HepG2 (cell line): Measurements from ENCODE around the gene RASD1. TPM values are rescaled to one million over a fixed set of nuclear protein-coding genes. Genes with fewer than 3 reads are reported as not detected.
A peak's percentile ranks its signal among the peaks of the same experiment; 100 is the strongest.

Experiments used
- MAFG ChIP-seq: sonication (generic); formaldehyde crosslinking; IDR thresholded peaks from 2 replicates; pipeline ENCODE4 v1.5.1; 2020; ENCODE audit warnings: mild to moderate bottlenecking, missing genetic modification reagents
- MXI1 ChIP-seq: IDR thresholded peaks from 3 replicates; pipeline ENCODE4 v1.6.1; 2012; ENCODE audit warnings: low read depth, low read length, inconsistent platforms, borderline replicate concordance
- NR2F2 ChIP-seq: IDR thresholded peaks from 2 replicates; pipeline ENCODE4 v1.6.1; 2012; ENCODE audit warnings: low read depth, inconsistent platforms, borderline replicate concordance
- PHF8 ChIP-seq: sonication (generic); formaldehyde crosslinking; IDR thresholded peaks from 2 replicates; pipeline ENCODE4 v1.5.0; 2020; ENCODE audit warnings: missing genetic modification reagents
- TBL1XR1 ChIP-seq: fragments of 150-350 bp; IDR thresholded peaks from 2 replicates; pipeline ENCODE4 v1.6.1; 2014; ENCODE audit warnings: borderline replicate concordance, low read length; ENCODE audit not compliant: partially characterized antibody
- TCF12 ChIP-seq, 2 experiments: fragments of 450-650 bp in 1 of 2; sonication (generic) in 1 of 2; formaldehyde crosslinking in 1 of 2; IDR thresholded peaks; 2 replicates each; pipeline versions ENCODE4 v1.6.1 to v1.8.0; 2017 to 2022; ENCODE audit warnings: antibody characterized with exemption in 1 of 2, mild to moderate bottlenecking in 1 of 2, missing genetic modification reagents in 1 of 2, moderate library complexity in 1 of 2
- ZNF550 ChIP-seq: sonication (generic); formaldehyde crosslinking; IDR thresholded peaks from 2 replicates; pipeline ENCODE4 v1.4.0; 2020; ENCODE audit warnings: mild to moderate bottlenecking, missing genetic modification reagents, borderline replicate concordance
- ZNF713 ChIP-seq: sonication (generic); formaldehyde crosslinking; IDR thresholded peaks from 2 replicates; pipeline ENCODE4 v1.4.0; 2020; ENCODE audit warnings: mild to moderate bottlenecking, missing genetic modification reagents
- ZNF747 ChIP-seq: sonication (generic); formaldehyde crosslinking; IDR thresholded peaks from 2 replicates; pipeline ENCODE4 v1.8.1; 2023; ENCODE audit warnings: missing genetic modification reagents, mild to moderate bottlenecking, borderline replicate concordance
- polyA plus RNA-seq, 8 experiments: library from polyadenylated mRNA; depleted of rRNA in 3 of 8; stranded (reverse) in 7 of 8; unstranded in 1 of 8; fragments of >200 nt; fragmentation: Illumina TruSeq in 4 of 8; extraction: Trizol in 4 of 8; gene quantifications; 2 replicates each; pipeline versions ENCODE4 v1.2.1 to v1.2.3, GENCODE V29; 2011 to 2016; ENCODE audit warnings: low read depth in 4 of 8, missing spikeins in 1 of 8, mixed read lengths in 1 of 8; ENCODE audit not compliant: insufficient read depth in 1 of 8
- total RNA-seq, 5 experiments: library from RNA; depleted of rRNA; stranded (reverse); fragments of >200 nt; fragmentation: Illumina TruSeq; extraction: Trizol; gene quantifications; 2 replicates each; pipeline ENCODE4 v1.2.3, GENCODE V29; 2016; ENCODE audit warnings: low read depth in 1 of 5
- TF ChIP-seq, protein P1 (sequence below): sonication (generic); formaldehyde crosslinking; IDR thresholded peaks from 2 replicates; pipeline ENCODE4 v1.5.0; 2020; ENCODE audit warnings: missing genetic modification reagents, mild to moderate bottlenecking, borderline replicate concordance
- TF ChIP-seq, protein P2 (sequence below): sonication (generic); formaldehyde crosslinking; IDR thresholded peaks from 2 replicates; pipeline ENCODE4 v1.4.0; 2020; ENCODE audit warnings: mild to moderate bottlenecking, missing genetic modification reagents
- TF ChIP-seq, protein P3 (sequence below): sonication (generic); formaldehyde crosslinking; IDR thresholded peaks from 2 replicates; pipeline ENCODE4 v1.9.0; 2022; ENCODE audit warnings: missing genetic modification reagents, mild to moderate bottlenecking, borderline replicate concordance
- TF ChIP-seq, protein P4 (sequence below): sonication (generic); formaldehyde crosslinking; conservative IDR thresholded peaks from 2 replicates; pipeline ENCODE4 v1.4.0; 2020; ENCODE audit warnings: missing genetic modification reagents

RASD1 gene
- total and polyA plus RNA-seq, 2 of the 13 experiments (the other 11 are each of a cell fraction or from before 2014, with no cell fraction given), result 1.6 to 4.2 TPM

DNA sequence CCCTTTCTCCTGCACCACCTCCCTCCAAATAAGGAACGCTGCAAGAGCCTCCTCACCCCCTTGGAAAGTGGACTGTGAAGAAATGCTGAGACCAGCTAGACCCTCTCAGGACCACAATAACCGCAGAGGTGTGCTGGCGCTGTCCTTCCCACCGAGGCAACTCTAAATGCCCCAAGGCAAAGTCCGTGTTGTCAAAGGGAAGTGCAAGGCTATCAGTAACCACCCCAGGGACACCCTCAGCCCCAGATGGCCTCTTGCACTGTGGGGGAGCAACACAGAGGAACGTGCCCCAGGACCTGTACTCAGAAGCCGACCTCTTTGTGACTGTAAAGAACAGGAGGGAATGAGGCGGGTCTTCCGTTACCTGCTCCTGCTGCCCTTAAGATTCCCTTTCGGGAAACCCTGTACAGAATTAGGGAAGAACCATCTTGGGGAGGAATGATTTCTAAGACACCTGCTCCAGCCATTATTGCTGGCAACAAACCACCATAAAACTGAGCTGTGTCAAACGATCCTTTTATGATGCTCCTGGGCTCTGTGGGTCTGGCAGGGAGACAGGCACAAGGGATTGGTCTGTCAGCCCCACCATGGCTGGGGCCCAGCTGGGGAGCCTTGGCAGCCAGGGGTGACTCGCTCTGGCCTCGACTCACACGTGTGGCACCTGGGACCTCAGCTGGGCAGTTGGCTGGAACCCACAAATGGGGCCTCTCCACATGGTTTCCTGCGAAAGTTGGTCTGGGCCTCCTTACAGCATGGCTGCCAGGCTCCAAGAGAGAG is 34.0 kb downstream of the RASD1 start (continued):
- TF ChIP-seq ZNF747 (CRISPR knock-in tag), result no peak
- TF ChIP-seq TBL1XR1, result no peak
- TF ChIP-seq, protein P1, sequence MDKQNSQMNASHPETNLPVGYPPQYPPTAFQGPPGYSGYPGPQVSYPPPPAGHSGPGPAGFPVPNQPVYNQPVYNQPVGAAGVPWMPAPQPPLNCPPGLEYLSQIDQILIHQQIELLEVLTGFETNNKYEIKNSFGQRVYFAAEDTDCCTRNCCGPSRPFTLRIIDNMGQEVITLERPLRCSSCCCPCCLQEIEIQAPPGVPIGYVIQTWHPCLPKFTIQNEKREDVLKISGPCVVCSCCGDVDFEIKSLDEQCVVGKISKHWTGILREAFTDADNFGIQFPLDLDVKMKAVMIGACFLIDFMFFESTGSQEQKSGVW (CRISPR knock-in tag), result no peak
- TF ChIP-seq PHF8, result 0 out of 2 replicates have a peak, but pooled peaks have one; percentile 25
- peak; percentile 68; the same call in 1 of the 2 replicates for TF ChIP-seq NR2F2
- TF ChIP-seq TCF12 (IDR thresholded peaks at IDR 0.05), result no peak
- TF ChIP-seq TCF12 (CRISPR knock-in tag; IDR thresholded peaks at IDR 0.05), result peak; percentile 96; the same call in 1 of the 2 replicates
- TF ChIP-seq, protein P2, sequence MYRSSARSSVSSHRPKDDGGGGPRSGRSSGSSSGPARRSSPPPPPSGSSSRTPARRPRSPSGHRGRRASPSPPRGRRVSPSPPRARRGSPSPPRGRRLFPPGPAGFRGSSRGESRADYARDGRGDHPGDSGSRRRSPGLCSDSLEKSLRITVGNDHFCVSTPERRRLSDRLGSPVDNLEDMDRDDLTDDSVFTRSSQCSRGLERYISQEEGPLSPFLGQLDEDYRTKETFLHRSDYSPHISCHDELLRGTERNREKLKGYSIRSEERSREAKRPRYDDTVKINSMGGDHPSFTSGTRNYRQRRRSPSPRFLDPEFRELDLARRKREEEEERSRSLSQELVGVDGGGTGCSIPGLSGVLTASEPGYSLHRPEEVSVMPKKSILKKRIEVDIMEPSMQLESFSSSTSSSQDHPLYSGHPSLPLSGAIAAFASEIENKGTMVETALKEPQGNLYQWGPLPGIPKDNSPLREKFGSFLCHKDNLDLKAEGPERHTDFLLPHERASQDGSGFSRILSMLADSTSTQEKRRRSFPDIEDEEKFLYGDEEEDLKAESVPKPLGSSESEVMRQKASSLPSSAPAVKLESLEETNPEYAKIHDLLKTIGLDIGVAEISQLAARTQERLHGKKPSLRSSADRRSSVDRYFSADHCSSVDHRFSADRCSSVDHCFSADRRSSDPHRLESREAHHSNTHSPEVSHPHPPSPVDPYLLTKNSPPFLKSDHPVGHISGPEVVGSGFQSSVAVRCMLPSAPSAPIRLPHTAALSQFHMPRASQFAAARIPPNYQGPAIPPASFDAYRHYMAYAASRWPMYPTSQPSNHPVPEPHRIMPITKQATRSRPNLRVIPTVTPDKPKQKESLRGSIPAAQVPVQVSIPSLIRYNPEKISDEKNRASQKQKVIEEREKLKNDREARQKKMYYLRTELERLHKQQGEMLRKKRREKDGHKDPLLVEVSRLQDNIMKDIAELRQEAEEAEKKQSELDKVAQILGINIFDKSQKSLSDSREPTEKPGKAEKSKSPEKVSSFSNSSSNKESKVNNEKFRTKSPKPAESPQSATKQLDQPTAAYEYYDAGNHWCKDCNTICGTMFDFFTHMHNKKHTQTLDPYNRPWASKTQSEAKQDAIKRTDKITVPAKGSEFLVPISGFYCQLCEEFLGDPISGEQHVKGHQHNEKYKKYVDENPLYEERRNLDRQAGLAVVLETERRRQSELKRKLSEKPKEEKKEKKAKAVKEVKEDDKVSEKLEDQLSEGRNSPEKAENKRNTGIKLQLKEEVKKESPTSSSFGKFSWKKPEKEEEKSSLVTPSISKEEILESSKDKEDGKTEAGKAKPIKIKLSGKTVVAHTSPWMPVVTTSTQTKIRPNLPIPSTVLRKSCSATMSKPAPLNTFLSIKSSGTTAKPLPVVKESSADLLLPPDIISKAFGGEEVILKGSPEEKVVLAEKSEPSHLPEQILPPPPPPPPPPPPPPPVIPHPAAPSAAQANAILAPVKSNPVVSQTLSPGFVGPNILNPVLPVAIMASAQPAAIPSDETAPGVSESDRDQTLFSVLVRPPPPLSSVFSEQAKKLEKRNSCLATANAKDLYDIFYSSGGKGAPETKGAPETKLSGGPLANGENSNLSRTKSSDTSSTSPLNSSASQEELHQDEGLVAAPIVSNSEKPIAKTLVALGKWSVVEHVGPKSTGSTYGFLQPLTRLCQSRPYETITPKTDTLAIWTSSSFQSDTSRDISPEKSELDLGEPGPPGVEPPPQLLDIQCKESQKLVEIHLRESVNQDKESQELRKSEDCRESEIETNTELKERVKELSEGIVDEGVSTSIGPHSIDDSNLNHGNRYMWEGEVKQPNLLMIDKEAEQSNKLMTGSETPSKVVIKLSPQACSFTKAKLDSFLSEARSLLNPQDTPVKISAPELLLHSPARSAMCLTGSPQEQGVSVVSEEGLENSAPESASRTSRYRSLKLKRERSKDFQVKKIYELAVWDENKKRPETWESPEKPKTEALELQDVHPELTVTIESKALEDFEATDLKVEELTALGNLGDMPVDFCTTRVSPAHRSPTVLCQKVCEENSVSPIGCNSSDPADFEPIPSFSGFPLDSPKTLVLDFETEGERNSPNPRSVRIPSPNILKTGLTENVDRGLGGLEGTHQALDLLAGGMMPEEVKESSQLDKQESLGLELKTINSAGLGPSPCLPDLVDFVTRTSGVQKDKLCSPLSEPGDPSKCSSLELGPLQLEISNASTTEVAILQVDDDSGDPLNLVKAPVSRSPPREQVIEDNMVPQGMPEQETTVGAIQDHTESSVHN (CRISPR knock-in tag), result no peak
- TF ChIP-seq ZNF550 (CRISPR knock-in tag), result no peak
- 0 out of 3 replicates have a peak, but pooled peaks have one; percentile 4 for TF ChIP-seq MXI1
- TF ChIP-seq MAFG (CRISPR knock-in tag), result no peak
- no peak for TF ChIP-seq ZNF713 (CRISPR knock-in tag)
- TF ChIP-seq, protein P3, sequence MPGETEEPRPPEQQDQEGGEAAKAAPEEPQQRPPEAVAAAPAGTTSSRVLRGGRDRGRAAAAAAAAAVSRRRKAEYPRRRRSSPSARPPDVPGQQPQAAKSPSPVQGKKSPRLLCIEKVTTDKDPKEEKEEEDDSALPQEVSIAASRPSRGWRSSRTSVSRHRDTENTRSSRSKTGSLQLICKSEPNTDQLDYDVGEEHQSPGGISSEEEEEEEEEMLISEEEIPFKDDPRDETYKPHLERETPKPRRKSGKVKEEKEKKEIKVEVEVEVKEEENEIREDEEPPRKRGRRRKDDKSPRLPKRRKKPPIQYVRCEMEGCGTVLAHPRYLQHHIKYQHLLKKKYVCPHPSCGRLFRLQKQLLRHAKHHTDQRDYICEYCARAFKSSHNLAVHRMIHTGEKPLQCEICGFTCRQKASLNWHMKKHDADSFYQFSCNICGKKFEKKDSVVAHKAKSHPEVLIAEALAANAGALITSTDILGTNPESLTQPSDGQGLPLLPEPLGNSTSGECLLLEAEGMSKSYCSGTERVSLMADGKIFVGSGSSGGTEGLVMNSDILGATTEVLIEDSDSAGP (CRISPR knock-in tag), result peak; percentile 70; the same call in 1 of the 2 replicates
- TF ChIP-seq, protein P4, sequence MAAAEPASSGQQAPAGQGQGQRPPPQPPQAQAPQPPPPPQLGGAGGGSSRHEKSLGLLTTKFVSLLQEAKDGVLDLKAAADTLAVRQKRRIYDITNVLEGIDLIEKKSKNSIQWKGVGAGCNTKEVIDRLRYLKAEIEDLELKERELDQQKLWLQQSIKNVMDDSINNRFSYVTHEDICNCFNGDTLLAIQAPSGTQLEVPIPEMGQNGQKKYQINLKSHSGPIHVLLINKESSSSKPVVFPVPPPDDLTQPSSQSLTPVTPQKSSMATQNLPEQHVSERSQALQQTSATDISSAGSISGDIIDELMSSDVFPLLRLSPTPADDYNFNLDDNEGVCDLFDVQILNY (CRISPR knock-in tag), result no peak
